G401 (cell line): ENCODE measurements around the gene SVOPL. TPM values are rescaled to one million over a fixed set of nuclear protein-coding genes. Genes with fewer than 3 reads are reported as not detected.
A peak's percentile ranks its signal among the peaks of the same experiment; 100 is the strongest.

ENCODE experiments used
- DNase-seq: peaks from one replicate; pipeline ENCODE4 v3.0.0-alpha.2; 2015; ENCODE audit warnings: low spot score
- in situ Hi-C: cut with HindIII; loops from 2 replicates; pipeline ENCODE4 v1.10.0; 2016; ENCODE audit warnings: low sequenced_read_pairs, mixed read lengths
- total RNA-seq: library from RNA; depleted of rRNA; stranded (reverse); fragments of >200 nt; shearing (Covaris generic); gene quantifications from 2 replicates; pipeline ENCODE4 v1.2.3, GENCODE V29; 2014

The SVOPL gene
- total RNA-seq, 1 experiment from 2014 or later, result not detected

GRCh38 chr7:138665249-138665648 lies 35.9 kb downstream of the SVOPL start:
- in situ Hi-C loops, result no loop called here
- no peak for DNase-seq

DNA sequence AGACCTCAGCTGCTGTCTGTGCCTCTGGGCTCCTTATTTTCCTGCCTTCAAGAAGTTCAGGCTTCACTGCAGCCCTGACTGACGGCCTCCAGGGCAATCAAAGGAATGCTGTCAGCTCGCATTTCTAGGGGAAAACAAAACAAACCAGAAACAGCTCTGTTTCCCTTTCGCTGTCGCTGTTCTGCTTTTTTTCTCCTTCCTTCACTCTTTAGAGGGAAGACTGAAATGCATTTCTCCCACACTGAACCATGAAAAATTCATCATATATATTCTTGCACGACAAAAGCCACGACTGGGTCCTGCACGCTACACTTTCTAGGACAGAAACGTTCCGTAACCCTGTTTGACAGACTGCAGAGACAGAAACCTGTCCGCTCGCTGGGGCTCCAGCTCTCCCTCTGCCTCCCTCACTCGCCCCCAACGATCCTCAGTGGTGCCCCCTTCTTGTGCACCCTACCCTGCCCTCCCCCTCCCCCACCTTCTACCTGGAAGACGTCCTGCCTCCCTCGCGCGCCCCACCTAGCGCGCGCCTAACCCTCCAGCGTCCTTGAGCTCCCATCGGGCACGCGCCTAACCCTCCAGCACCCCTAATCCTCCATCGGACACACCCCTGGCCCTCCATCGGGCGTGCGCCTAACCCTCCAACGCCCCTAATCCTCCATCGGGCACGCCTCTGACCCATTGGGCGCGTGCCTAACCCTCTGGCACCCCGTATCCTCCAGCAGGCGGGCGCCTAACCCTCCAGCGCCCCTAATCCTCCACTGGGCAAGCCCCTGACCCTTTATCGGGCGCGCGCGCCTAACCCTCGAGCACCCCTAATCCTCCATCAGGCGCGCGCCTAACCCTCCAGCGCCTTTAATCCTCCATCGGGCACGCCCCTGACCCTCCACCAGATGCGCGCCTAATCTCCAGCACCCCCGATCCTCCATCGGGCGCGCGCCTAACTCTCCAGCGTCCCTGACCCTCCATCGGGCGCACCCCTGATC lies 37.1 kb downstream of the SVOPL start:
- in situ Hi-C loops, result no loop called here
- DNase-seq, result peak; percentile 3

GRCh38 chr7:138662991-138663320 lies 38.2 kb downstream of the SVOPL start:
- in situ Hi-C loops, result no loop called here
- DNase-seq, result no peak

DNA sequence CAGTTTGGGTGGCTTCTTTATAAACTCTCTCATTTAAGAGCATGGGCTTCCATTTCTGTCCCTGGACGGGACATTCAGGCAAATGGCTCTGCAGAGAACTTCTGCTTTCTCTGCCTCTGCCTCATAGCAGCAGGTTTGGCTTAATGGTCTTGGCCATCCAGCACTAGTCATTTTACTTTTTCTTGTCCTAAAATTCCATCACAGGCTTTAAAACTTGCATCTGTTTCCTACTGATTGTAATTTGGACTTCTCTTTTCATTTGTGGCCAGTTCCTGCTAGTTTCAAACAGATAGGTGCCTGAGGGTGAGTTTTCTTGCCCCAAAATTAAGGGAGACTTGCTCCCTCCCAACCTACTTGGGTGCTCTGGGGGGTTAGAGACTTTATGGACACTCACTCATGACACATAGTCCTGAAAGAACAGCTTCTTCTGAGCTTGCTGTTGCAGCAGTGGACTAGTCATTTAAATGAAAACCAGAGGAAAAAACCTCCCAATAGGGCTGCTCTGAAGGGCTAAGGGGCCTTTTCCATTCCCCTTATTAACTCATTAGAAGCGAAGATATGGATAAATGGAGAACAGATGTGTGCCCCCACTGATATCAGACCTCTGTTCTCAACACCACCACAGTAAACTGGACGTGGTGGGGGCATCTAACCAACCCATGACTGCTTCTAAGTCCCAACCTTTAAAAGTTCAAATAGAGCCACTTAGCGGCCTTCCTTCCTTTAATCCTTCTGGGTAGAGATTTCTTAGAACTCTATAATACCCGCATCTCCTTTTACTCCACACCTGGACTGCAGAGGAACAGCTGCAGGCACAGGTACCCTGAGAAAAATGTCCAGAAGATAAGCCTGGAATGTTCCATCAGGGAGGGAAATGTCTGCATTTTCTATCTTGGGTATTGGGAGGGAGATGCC lies 38.8 kb downstream of the SVOPL start:
- no peak for DNase-seq
- in situ Hi-C loops, result no loop called here

DNA sequence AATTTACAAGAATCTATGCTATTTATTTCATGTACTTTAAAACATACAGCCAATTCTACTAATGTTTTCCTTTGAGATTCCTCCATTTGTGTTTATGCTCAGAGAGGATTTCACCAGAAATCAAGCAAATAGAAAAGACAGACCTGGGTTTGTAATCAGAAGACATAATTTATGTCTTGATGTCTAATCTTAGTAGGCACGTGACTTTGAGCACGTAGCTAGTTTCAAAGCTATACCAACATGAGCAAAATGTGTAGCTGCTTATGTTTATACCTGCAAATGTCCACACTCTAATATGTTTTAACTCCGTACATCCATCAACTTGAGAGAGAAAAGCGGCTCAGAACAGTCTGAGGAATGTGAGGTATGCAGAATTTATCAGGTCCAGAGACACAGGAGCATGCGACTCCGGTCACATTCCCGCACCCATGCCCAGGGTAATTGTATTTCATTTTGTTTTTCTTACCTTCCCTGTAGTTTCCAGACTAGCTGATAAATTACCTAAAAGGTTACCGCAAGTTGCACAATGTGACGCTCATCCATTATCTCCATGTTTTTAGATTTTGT lies 40.0 kb downstream of the SVOPL start:
- no peak for DNase-seq
- in situ Hi-C loops, result no loop called here

DNA sequence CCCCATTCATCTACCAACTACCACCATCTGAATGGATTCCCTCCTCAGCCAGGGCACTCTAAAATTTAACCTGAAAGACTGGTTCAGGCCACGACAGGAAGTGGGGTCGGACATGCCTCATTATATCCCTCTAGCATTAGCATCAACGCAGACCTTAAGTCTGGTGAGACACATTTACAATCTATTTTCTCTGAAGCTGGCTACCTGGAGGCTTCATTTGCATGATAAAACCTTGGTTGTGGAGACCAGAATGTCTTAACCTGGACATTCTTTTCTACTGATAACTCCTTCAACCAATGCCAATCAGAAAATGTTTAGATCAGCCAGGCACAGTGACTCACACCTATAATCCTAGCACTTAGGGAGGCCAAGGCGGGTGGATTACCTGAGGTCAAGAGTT lies 42.3 kb downstream of the SVOPL start:
- in situ Hi-C loops, result no loop called here

DNA sequence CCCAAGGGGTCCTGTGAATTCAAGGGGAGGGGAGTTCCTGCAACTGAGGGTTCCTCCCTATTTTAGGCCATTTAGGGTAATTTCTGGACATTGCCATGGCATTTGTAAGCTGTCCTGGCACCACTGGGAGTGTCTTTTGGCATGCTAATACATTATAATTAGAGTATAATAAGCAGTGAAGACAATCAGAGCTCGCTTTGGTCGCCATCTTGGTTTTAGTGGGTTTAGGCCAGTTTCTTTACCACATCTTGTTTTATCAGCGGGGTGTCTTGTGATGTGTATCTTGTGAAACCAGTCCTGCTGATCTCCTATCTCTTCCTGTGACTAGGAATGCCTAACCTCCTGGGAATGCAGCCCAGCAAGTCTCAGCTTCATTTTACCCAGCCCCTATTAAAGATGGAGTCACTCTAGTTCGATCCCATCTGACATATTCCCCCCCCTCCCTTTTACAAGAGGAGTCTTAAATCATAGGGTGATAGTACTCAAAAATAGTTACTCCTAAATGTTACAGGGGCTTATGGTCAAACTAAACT lies 43.2 kb downstream of the SVOPL start:
- in situ Hi-C loops, result no loop called here
- DNase-seq, result no peak

More for the DNA sequence above, 42.3 kb downstream of the SVOPL start:
- DNase-seq, result no peak

GRCh38 chr7:138656952-138657351 lies 44.2 kb downstream of the SVOPL start:
- no peak for DNase-seq
- in situ Hi-C loops, result no loop called here

DNA sequence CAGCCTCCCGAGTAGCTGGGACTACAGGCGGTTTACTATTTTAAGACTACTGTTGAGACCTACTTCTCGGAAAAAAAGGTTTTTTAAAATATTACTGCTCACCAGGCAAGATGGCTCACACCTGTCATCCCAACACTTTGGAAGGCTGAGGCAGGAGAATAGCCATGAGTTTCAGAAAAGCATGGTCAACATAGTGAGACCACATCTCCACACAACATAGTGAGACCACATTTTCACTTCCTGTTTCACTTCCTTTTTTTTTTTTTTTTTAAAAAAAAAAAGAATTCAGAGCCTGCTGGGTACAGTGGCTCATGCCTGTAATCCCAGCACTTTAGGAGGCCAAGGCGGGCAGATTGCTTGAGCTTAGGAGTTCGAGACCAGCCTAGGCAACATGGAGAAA lies 46.5 kb downstream of the SVOPL start:
- in situ Hi-C loops, result no loop called here
- DNase-seq, result no peak

DNA sequence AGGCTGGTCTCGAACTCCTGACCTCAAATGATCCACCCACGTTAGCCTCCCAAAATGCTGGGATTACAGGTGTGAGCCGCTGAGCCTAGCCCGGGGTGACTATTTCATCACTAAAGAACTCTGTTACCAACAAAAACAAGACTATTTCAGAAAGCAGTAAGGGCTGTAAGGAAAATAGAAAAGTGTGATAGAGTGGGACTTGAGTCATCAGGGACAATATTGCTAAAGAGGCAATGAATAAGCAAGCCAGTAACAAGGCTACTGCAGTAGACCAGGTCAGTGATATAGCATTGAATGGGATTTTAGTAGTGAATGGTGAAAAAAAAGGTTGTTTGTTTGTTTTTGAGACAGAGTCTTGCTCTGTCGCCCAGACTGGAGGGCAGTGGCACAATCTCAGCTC lies 51.7 kb downstream of the SVOPL start:
- no peak for DNase-seq
- in situ Hi-C loops, result no loop called here

GRCh38 chr7:138645284-138645683 lies 55.9 kb downstream of the SVOPL start:
- in situ Hi-C loops, result no loop called here
- no peak for DNase-seq

- DNase-seq, result no peak
- in situ Hi-C loops, result no loop called here
Observed at GRCh38 chr7:138632826-138633602, 68.1 kb downstream of the SVOPL start.

DNA sequence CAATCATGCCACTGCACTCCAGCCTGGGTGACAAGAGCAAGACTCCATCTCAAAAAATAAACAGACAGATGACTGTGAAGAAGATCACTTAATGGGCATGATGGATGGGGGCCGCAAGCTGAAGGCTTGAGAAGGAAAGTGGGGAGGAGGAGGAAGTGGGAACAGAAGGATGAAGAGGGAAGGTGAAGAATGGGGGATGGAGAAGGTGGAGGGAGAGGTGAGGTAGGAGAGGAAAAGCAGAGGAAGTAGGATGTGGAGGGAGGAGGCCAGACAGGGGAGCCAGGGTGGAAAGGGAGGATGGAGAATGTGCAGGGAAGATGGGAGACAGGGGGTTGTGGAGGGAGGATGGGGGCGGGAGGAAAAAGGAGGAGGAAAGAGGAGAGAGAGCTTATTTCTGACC lies 68.8 kb downstream of the SVOPL start:
- in situ Hi-C loops, result no loop called here
- DNase-seq, result no peak

DNA sequence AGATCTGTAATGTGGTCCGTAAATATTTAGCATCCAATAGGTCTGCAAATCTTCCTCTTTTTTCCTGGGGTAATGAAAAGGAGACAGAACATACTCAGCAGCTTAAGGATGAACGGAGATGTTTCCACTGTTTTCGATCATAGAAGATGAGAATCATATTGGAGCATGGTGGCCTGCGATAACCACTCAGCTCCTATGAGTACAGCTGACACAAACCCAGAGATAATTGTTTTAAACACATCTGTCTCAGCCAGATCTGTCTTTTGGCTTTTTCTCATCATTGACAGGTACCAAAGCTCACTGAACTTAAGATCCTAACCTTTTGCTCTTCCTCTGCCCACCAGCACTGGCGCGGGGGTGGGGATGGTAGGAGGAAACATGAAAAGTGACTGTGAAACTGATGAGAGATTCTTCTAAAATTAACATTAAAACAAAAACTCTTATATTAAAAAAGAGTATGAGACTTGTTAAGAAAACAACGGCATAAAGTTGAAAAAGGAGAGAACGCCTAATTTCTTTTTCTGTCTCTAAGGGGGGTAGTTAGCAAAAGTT lies 71.0 kb downstream of the SVOPL start:
- DNase-seq, result no peak
- in situ Hi-C loops, result no loop called here

- DNase-seq, result no peak
- in situ Hi-C loops, result no loop called here
Observed at GRCh38 chr7:138627361-138627760, 73.8 kb downstream of the SVOPL start.

GRCh38 chr7:138626846-138627245 lies 74.3 kb downstream of the SVOPL start:
- DNase-seq, result no peak
- in situ Hi-C loops, result no loop called here

DNA sequence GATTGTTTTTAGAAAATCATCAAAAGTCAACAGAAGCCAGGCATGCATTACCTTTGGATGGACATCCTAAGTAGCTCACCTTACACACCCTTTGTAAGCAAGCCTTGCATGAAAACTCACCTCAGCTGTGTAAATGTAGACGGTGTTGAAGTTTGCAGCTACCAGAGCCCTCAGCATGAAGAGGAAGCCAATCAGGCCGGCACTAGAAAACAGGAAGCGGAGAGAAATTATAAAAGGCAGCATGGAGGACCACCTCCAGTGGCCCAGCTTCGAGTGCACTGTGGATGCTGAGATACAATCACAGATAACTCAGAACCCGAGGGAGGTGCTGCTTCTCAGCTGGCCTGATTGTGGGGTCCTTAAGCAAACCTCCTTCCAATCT lies 75.3 kb downstream of the SVOPL start:
- no peak for DNase-seq
- in situ Hi-C loops, result no loop called here

- in situ Hi-C loops, result no loop called here
- DNase-seq, result no peak
Observed at GRCh38 chr7:138625084-138625848, 75.9 kb downstream of the SVOPL start.
